Keratinocyte (primary cell): ENCODE results near the gene SPRR3. TPM values are rescaled to one million over a fixed set of nuclear protein-coding genes. Genes with fewer than 3 reads are reported as not detected.
"Not testable (repeated sequence)": the region's sequence is repeated elsewhere in the genome, so short reads cannot be mapped to it uniquely, and the experiment has no call there.

ENCODE experiments used
- DNase-seq: peaks from one replicate; pipeline ENCODE4 v3.0.0-alpha.2; 2011; ENCODE audit warnings: low read depth, missing footprints, low spot score
- FAIRE-seq: peaks from 2 replicates; lab custom pipeline; 2011; peaks lifted over from hg19 to GRCh38; lab: Jason Lieb, UNC
- H2AFZ ChIP-seq: 2 replicates; pipeline ENCODE4 v1.6.0; 2012; ENCODE audit warnings: low read length, control low read depth, inconsistent platforms; ENCODE audit not compliant: control insufficient read depth
- H3K27ac ChIP-seq: 2 replicates; pipeline ENCODE4 v1.5.1; 2011; ENCODE audit warnings: low read length; ENCODE audit not compliant: control insufficient read depth, insufficient read depth
- H3K27me3 ChIP-seq: 3 replicates; pipeline ENCODE4 v1.6.0; 2011; ENCODE audit warnings: low read length; ENCODE audit not compliant: control insufficient read depth, insufficient read depth; ENCODE audit errors: extremely low read depth
- H3K36me3 ChIP-seq, 2 experiments: 2 replicates in 1 of 2; 3 replicates in 1 of 2; pipeline ENCODE4 v1.5.1; 2011; ENCODE audit warnings: low read length in 2 of 2, mild to moderate bottlenecking in 1 of 2; ENCODE audit not compliant: control insufficient read depth in 2 of 2, insufficient read depth in 2 of 2; ENCODE audit errors: extremely low read depth in 1 of 2
- H3K4me1 ChIP-seq: 3 replicates; pipeline ENCODE4 v1.5.1; 2011; ENCODE audit warnings: low read length; ENCODE audit not compliant: control insufficient read depth, insufficient read depth; ENCODE audit errors: extremely low read depth
- H3K4me2 ChIP-seq: 3 replicates; pipeline ENCODE4 v1.6.0; 2011; ENCODE audit warnings: low read depth, low read length; ENCODE audit not compliant: control insufficient read depth, insufficient read depth; ENCODE audit errors: extremely low read depth
- H3K4me3 ChIP-seq, 3 experiments: fragments of 200-600 bp in 1 of 3; sonication (generic) in 1 of 3; 2 replicates in 2 of 3; 3 replicates in 1 of 3; pipeline ENCODE4 v1.5.1; 2011 to 2016; ENCODE audit warnings: low read length in 3 of 3, mild to moderate bottlenecking in 3 of 3, control low read depth in 2 of 3, inconsistent platforms in 1 of 3, low read depth in 1 of 3, mixed read lengths in 1 of 3, mixed run types in 1 of 3, moderate library complexity in 1 of 3; ENCODE audit not compliant: control insufficient read depth in 2 of 3, insufficient read depth in 2 of 3; ENCODE audit errors: extremely low read depth in 1 of 3
- H3K79me2 ChIP-seq: 2 replicates; pipeline ENCODE4 v1.6.0; 2012; ENCODE audit warnings: low read length; ENCODE audit not compliant: control insufficient read depth, insufficient read depth
- H3K9ac ChIP-seq: 3 replicates; pipeline ENCODE4 v1.6.0; 2011; ENCODE audit warnings: low read length; ENCODE audit not compliant: control insufficient read depth, insufficient read depth; ENCODE audit errors: extremely low read depth
- H3K9me1 ChIP-seq: 3 replicates; pipeline ENCODE4 v1.6.0; 2011; ENCODE audit warnings: low read length; ENCODE audit not compliant: control insufficient read depth, insufficient read depth; ENCODE audit errors: extremely low read depth
- H3K9me3 ChIP-seq: 2 replicates; pipeline ENCODE4 v1.5.1; 2012; ENCODE audit warnings: low read depth, low read length; ENCODE audit not compliant: control insufficient read depth
- H4K20me1 ChIP-seq: 3 replicates; pipeline ENCODE4 v1.6.0; 2011; ENCODE audit warnings: low read length; ENCODE audit not compliant: control insufficient read depth, insufficient read depth; ENCODE audit errors: extremely low read depth
- CTCF ChIP-seq, 3 experiments: IDR thresholded peaks in 1 of 3; conservative IDR thresholded peaks in 1 of 3; optimal IDR thresholded peaks in 1 of 3; 2 replicates in 2 of 3; 3 replicates in 1 of 3; pipeline versions ENCODE3 to v1.5.1; 2011; ENCODE audit warnings: low read length in 3 of 3, mild to moderate bottlenecking in 3 of 3, moderate library complexity in 2 of 3, control low read depth in 1 of 3, inconsistent platforms in 1 of 3; ENCODE audit not compliant: insufficient read depth in 2 of 3; ENCODE audit errors: extremely low read depth in 1 of 3
- EZH2 ChIP-seq: IDR thresholded peaks from one replicate; pipeline ENCODE4 v1.6.1; 2012; ENCODE audit warnings: inconsistent platforms, mild to moderate bottlenecking, low read length, moderate library complexity
- dilution Hi-C: fragments of 300-500 bp; cut with MboI; formaldehyde crosslinking; loops from one replicate; pipeline ENCODE4 v1.7.0; 2020; ENCODE audit warnings: low sequenced_read_pairs; ENCODE audit not compliant: extremely low pct_ligation_motif_present
- polyA plus RNA-seq, 5 experiments: library from polyadenylated mRNA; depleted of rRNA in 3 of 5; stranded (reverse) in 3 of 5; stranded (forward) in 1 of 5; unstranded in 1 of 5; fragments of >200 nt; gene quantifications; 1 replicate in 1 of 5; 2 replicates in 3 of 5; 3 replicates in 1 of 5; pipeline versions ENCODE4 v1.2.1 to v1.2.3, GENCODE V29; 2011 to 2012; ENCODE audit warnings: missing spikeins in 2 of 5, low read depth in 1 of 5, low replicate concordance in 1 of 5

SPRR3 gene
- polyA plus RNA-seq, 1 donor (not counting 4 experiments of a cell fraction or from before 2014, with no cell fraction given) = 2.9 TPM

DNA sequence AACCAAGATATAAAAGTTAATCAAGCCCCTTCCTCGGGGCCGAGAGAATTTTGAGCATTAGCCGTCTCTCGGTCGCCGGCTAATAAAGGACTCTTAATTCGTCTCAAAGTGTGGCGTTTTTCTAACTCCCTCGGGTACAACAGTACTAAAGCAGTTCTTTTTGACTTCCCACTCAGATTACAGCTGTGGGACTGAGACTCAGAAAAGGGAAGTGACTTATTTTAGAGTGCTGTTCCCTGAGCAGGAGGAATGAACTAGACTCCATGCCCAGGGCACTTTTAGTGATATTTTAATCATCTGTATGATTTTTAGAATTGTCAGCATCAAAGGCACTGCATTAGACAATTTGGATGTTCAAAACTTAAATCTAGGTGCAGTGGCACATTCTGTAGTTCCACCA, 20.8 kb downstream of the SPRR3 start:
- H3K79me2 ChIP-seq, H3K9me3 ChIP-seq, H2AFZ ChIP-seq, dilution Hi-C loops, H3K4me2 ChIP-seq, H3K36me3 ChIP-seq, H3K27me3 ChIP-seq, H3K9ac ChIP-seq, H4K20me1 ChIP-seq, H3K27ac ChIP-seq, H3K9me1 ChIP-seq, FAIRE-seq, H3K4me3 ChIP-seq, DNase-seq: not testable (repeated sequence)
- peaks cover 11% of the 10 kb centered on the region for H3K4me1 ChIP-seq

DNA sequence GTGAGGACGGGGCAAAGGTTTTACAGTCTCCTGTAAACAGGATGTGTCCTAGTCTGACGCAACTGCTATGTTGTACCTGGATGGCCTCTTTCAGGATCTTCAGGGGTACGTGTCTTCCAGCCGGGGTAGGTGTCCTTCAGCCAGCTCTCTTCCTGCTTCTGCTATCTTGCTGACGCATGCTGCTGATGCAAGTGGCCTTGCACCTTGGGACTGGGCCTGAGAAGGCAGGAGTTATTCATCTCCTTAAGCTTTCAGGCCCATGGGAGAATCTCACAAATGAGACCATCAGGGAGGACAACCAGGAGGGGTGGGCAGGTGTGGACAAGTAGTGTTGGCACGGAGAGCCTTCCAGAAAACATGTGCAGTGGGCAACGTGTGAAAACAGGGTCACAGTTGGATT, 21.6 kb downstream of the SPRR3 start:
- H3K4me3 ChIP-seq = no peak overlapping the region
- H4K20me1 ChIP-seq = no peaks in the 10 kb centered on the region
- H3K36me3 ChIP-seq = no peaks in the 10 kb centered on the region
- H3K9me3 ChIP-seq = no peaks in the 10 kb centered on the region
- H3K4me1 ChIP-seq = peaks cover 11% of the 10 kb centered on the region
- H3K27ac ChIP-seq = no peak overlapping the region
- no peak overlapping the region for H2AFZ ChIP-seq
- no peaks in the 10 kb centered on the region for H3K79me2 ChIP-seq
- DNase-seq (no peak), FAIRE-seq (no peak)
- no peaks in the 10 kb centered on the region for H3K9me1 ChIP-seq
- no peak overlapping the region for H3K4me2 ChIP-seq
- H3K27me3 ChIP-seq = no peaks in the 10 kb centered on the region
- dilution Hi-C loops = no loop called here
- H3K9ac ChIP-seq = no peak overlapping the region
- TF ChIP-seq CTCF (optimal IDR thresholded peaks at IDR 0.05 in 1 of 3, IDR thresholded peaks at IDR 0.05 in 1 of 3, conservative IDR thresholded peaks at IDR 0.05 in 1 of 3; ENCODE audit: extremely low read depth in 1 of 3, insufficient read depth in 2 of 3, low read length in 3 of 3) = no peak
- TF ChIP-seq EZH2 = no peak

DNA sequence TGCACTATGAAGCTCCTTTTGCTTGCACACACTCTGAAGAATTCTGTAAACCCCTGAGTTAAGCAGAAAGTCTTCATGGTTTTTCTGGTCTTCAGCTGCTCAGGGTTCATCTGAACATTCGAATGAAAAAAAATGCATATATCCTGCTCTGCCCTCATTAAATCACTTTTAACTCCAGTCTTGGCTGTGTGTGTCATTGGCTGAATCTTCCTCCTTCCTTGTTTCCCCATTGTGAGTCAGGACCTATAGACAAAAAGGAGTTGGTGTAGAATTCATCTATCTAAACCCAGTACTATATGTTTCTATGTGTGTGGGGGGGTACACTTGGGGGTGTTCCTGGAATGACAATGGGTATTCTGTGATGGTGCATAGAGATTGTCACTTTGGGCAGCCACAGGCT, 22.9 kb downstream of the SPRR3 start:
- DNase-seq (no peak), FAIRE-seq (no peak)
- Histone ChIP-seq H4K20me1 (no peaks in the 10 kb centered on the region), H2AFZ (no peak overlapping the region), H3K36me3 (no peaks in the 10 kb centered on the region), H3K79me2 (no peaks in the 10 kb centered on the region), H3K9me3 (no peaks in the 10 kb centered on the region), H3K9ac (no peak overlapping the region), H3K4me1 (peaks cover 11% of the 10 kb centered on the region), H3K4me2 (no peak overlapping the region), H3K27me3 (no peaks in the 10 kb centered on the region), H3K27ac (no peak overlapping the region), H3K9me1 (no peaks in the 10 kb centered on the region), H3K4me3 (no peak overlapping the region)
- TF ChIP-seq EZH2 = no peak
- no peak for TF ChIP-seq CTCF (optimal IDR thresholded peaks at IDR 0.05 in 1 of 3, IDR thresholded peaks at IDR 0.05 in 1 of 3, conservative IDR thresholded peaks at IDR 0.05 in 1 of 3; ENCODE audit: extremely low read depth in 1 of 3, insufficient read depth in 2 of 3, low read length in 3 of 3)
- dilution Hi-C loops = no loop called here
